ENCODE results near the gene DCTN4.
A peak's percentile ranks its signal among the peaks of the same experiment; 100 is the strongest.

DCTN4 gene

GRCh38 chr5:150734579-150735384, 24.0 kb downstream of the DCTN4 start:
- peak; percentile 55 for DNase-seq

GRCh38 chr5:150731669-150732242, 27.1 kb downstream of the DCTN4 start:
- DNase-seq: no peak

GRCh38 chr5:150729859-150730258, 29.0 kb downstream of the DCTN4 start:
- DNase-seq: no peak

- DNase-seq: no peak
Measured at GRCh38 chr5:150723845-150724244, 35.0 kb downstream of the DCTN4 start.

GRCh38 chr5:150710165-150710564, 48.7 kb downstream of the DCTN4 start:
- DNase-seq: peak; percentile 6

- DNase-seq: no peak
Measured at GRCh38 chr5:150706776-150707390, 51.9 kb downstream of the DCTN4 start.

- DNase-seq: peak; percentile 3
Measured at GRCh38 chr5:150703762-150704161, 55.1 kb downstream of the DCTN4 start.

- peak; percentile 94 for DNase-seq
Measured at GRCh38 chr5:150700594-150701377, 58.0 kb downstream of the DCTN4 start, which contains the start of gene RBM22. Gene RBM22 (minus strand): TSS chr5:150701062. CDS start chr5:150700985, 77 bp downstream.

- DNase-seq: no peak
Measured at GRCh38 chr5:150700246-150700593, 58.6 kb downstream of the DCTN4 start.

GRCh38 chr5:150694612-150695011, 64.2 kb downstream of the DCTN4 start:
- no peak for DNase-seq

- no peak for DNase-seq
Measured at GRCh38 chr5:150692276-150692675, 66.5 kb downstream of the DCTN4 start.

GRCh38 chr5:150690760-150691159, 68.1 kb downstream of the DCTN4 start:
- no peak for DNase-seq

- DNase-seq: no peak
Measured at GRCh38 chr5:150689120-150689519, 69.7 kb downstream of the DCTN4 start.

GRCh38 chr5:150676578-150676977, 82.2 kb downstream of the DCTN4 start:
- no peak for DNase-seq

GRCh38 chr5:150675069-150675468, 83.7 kb downstream of the DCTN4 start:
- DNase-seq: no peak

GRCh38 chr5:150674341-150674821, 84.4 kb downstream of the DCTN4 start:
- DNase-seq: no peak

GRCh38 chr5:150672884-150673275, 85.9 kb downstream of the DCTN4 start:
- DNase-seq: no peak

- DNase-seq: peak; percentile 14
Measured at GRCh38 chr5:150672237-150672883, 86.5 kb downstream of the DCTN4 start.

- DNase-seq: no peak
Measured at GRCh38 chr5:150671509-150672236, 87.1 kb downstream of the DCTN4 start.

- no peak for DNase-seq
Measured at GRCh38 chr5:150670948-150671310, 87.9 kb downstream of the DCTN4 start.

GRCh38 chr5:150670275-150670947, 88.4 kb downstream of the DCTN4 start:
- DNase-seq: no peak

Data from activated CD4-positive, alpha-beta T cell treated with anti-CD3 and anti-CD28 coated beads, Interleukin-10, Interleukin-2, amounts not matched to agents 100 ng/mL and 50 ng/mL, durations not matched to agents 16 hours and 8 hours (primary cell).